ENCODE results near the gene DVL2. TPM values are rescaled to one million over a fixed set of nuclear protein-coding genes. Genes with fewer than 3 reads are reported as not detected.

The DVL2 gene
- polyA plus RNA-seq, 1 donor from 2014 or later: 41.1 TPM

DNA sequence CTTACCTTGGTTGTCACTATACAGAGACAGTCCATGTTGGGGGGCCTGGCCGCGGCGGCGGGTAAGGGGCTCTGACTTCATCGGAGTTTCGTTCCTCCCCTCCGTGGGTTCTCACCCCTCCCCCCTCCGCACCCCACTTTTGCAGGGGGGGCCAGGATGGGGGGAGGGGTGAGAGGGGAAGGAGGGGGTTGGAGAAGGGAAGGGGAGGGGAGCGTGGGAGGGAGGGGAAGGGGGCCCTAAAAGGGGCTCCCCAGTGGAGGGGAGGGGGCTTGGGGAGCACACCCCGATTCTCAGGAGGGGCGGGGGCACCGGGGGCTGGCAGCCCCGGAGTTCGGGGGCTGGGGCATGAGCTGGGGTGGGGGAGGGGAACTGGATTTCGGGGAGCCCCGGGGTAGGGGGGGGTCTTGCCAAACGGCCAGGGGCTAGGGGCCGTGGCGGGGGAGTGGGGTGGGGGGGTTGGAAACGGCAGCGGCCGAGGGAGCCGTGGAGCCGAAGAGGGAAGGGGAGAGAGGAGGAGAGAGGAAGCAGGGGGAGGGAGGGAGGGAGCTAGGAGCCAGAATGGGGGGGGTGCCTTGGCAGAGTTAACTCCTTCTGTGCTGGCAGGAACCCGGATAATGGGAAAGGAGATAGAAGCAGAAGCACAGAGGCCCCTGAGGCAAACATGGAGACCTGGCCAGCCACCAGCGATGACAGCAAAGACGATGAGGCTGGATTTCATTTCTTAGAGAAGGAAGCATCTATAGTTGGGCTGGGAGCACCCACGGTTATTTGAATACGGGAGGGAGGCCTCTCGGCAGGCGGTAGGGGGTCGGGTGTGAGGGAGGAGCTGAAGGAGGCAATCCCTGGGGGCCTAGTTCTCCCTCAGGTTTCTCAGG is 17.0 kb downstream of the DVL2 start:
- H3K9ac ChIP-seq (ENCODE audit: low read length): peak overlapping the region; percentile 92
- H3K79me2 ChIP-seq (replicated peaks; ENCODE audit: insufficient read depth, low read length): peaks cover 51% of the 10 kb centered on the region

DNA sequence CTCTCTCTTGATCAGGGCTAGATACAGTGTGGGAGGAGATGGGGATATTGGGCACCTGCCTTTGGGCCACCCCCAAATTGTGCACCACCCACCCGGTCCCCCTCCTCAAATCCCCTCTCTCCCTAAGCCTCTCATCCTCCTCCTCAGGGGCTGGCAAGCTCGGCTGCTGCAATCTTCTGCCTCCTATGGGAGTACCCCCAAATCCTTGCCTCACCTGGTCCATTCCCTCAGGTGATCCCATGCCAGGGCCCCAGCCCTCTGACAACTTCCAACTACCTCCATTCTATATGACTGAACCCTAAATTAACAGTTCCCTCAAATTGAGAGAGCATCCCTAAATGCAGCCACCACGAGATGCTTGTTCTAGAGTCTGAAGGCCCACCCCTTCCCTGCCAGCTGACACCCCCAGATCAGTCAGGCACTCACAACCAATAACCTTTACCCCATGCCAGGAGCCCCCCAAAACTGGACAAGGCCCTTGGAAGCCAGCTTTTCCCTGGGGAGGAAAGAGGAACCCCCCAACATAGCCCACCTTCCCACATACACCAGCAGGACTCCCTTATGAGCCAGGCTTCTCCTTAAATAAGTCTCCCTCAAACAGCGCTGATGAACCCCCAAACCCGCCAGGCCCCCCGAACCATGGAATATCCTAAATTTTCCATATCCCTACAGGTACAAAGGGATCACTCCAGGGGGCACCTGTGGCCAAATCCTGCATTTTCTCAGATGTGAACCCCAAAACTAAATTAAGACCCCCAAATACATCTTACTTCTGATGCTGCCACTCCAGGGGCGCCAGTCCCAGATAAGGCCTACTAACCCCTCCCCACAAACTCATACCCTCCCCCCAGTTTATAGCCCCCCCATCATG is 17.8 kb downstream of the DVL2 start:
- Histone ChIP-seq H3K9ac (ENCODE audit: low read length) (peak overlapping the region; percentile 92), H4K20me1 (ENCODE audit: insufficient read depth) (no peaks in the 10 kb centered on the region)

More for the DNA sequence above, 17.0 kb downstream of the DVL2 start:
- Histone ChIP-seq H2AFZ (ENCODE audit: low read depth, low read length) (no peak overlapping the region), H3K27me3 (ENCODE audit: insufficient read depth, low read depth, low read length) (no peaks in the 10 kb centered on the region), H3F3A (ENCODE audit: insufficient read depth, low read length, poor library complexity, severe bottlenecking) (peaks cover 4% of the 10 kb centered on the region), H3K27ac (ENCODE audit: low read length) (peak overlapping the region; percentile 98), H3K9me2 (ENCODE audit: insufficient read depth, low read length) (no peaks in the 10 kb centered on the region), H4K20me1 (ENCODE audit: insufficient read depth) (no peaks in the 10 kb centered on the region), H3K9me3 (ENCODE audit: low read length) (no peaks in the 10 kb centered on the region), H3K4me3 (ENCODE audit: low read length) (peak overlapping the region; percentile 82), H3K36me3 (ENCODE audit: insufficient read depth, low read length) (no peaks in the 10 kb centered on the region), H3K4me2 (ENCODE audit: low read length) (peak overlapping the region; percentile 97)
- TF ChIP-seq, protein P1, sequence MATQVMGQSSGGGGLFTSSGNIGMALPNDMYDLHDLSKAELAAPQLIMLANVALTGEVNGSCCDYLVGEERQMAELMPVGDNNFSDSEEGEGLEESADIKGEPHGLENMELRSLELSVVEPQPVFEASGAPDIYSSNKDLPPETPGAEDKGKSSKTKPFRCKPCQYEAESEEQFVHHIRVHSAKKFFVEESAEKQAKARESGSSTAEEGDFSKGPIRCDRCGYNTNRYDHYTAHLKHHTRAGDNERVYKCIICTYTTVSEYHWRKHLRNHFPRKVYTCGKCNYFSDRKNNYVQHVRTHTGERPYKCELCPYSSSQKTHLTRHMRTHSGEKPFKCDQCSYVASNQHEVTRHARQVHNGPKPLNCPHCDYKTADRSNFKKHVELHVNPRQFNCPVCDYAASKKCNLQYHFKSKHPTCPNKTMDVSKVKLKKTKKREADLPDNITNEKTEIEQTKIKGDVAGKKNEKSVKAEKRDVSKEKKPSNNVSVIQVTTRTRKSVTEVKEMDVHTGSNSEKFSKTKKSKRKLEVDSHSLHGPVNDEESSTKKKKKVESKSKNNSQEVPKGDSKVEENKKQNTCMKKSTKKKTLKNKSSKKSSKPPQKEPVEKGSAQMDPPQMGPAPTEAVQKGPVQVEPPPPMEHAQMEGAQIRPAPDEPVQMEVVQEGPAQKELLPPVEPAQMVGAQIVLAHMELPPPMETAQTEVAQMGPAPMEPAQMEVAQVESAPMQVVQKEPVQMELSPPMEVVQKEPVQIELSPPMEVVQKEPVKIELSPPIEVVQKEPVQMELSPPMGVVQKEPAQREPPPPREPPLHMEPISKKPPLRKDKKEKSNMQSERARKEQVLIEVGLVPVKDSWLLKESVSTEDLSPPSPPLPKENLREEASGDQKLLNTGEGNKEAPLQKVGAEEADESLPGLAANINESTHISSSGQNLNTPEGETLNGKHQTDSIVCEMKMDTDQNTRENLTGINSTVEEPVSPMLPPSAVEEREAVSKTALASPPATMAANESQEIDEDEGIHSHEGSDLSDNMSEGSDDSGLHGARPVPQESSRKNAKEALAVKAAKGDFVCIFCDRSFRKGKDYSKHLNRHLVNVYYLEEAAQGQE (IDR thresholded peaks at IDR 0.05; ENCODE audit: borderline replicate concordance): peak; percentile 37
- no peak for TF ChIP-seq MXI1 (conservative IDR thresholded peaks at IDR 0.05; ENCODE audit: poor library complexity, severe bottlenecking)
- no peak for TF ChIP-seq EZH2 (IDR thresholded peaks at IDR 0.05; ENCODE audit: borderline replicate concordance, insufficient read depth, low read length, poor library complexity, severe bottlenecking)
- TF ChIP-seq POLR2AphosphoS5 (IDR thresholded peaks at IDR 0.05): no peak
- TF ChIP-seq RAD21 (conservative IDR thresholded peaks at IDR 0.05): no peak
- no peak for TF ChIP-seq SMC3 (conservative IDR thresholded peaks at IDR 0.05; ENCODE audit: poor library complexity)
- TF ChIP-seq, protein P2, sequence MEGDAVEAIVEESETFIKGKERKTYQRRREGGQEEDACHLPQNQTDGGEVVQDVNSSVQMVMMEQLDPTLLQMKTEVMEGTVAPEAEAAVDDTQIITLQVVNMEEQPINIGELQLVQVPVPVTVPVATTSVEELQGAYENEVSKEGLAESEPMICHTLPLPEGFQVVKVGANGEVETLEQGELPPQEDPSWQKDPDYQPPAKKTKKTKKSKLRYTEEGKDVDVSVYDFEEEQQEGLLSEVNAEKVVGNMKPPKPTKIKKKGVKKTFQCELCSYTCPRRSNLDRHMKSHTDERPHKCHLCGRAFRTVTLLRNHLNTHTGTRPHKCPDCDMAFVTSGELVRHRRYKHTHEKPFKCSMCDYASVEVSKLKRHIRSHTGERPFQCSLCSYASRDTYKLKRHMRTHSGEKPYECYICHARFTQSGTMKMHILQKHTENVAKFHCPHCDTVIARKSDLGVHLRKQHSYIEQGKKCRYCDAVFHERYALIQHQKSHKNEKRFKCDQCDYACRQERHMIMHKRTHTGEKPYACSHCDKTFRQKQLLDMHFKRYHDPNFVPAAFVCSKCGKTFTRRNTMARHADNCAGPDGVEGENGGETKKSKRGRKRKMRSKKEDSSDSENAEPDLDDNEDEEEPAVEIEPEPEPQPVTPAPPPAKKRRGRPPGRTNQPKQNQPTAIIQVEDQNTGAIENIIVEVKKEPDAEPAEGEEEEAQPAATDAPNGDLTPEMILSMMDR (IDR thresholded peaks at IDR 0.05; ENCODE audit: poor library complexity, severe bottlenecking): no peak
- no peak for TF ChIP-seq EP300 (conservative IDR thresholded peaks at IDR 0.05; ENCODE audit: poor library complexity, severe bottlenecking)
- TF ChIP-seq TAF1 (IDR thresholded peaks at IDR 0.05; ENCODE audit: low read depth): no peak

More for the DNA sequence above, 17.8 kb downstream of the DVL2 start:
- peak overlapping the region; percentile 98 for H3K27ac ChIP-seq (ENCODE audit: low read length)
- no peaks in the 10 kb centered on the region for H3K36me3 ChIP-seq (ENCODE audit: insufficient read depth, low read length)
- no peaks in the 10 kb centered on the region for H3K9me2 ChIP-seq (ENCODE audit: insufficient read depth, low read length)
- no peak overlapping the region for H2AFZ ChIP-seq (ENCODE audit: low read depth, low read length)
- peak overlapping the region; percentile 82 for H3K4me3 ChIP-seq (ENCODE audit: low read length)
- TF ChIP-seq TAF1 (IDR thresholded peaks at IDR 0.05; ENCODE audit: low read depth) (no peak), EZH2 (IDR thresholded peaks at IDR 0.05; ENCODE audit: borderline replicate concordance, insufficient read depth, low read length, poor library complexity, severe bottlenecking) (no peak), MXI1 (conservative IDR thresholded peaks at IDR 0.05; ENCODE audit: poor library complexity, severe bottlenecking) (peak; percentile 11), EP300 (conservative IDR thresholded peaks at IDR 0.05; ENCODE audit: poor library complexity, severe bottlenecking) (no peak), SMC3 (conservative IDR thresholded peaks at IDR 0.05; ENCODE audit: poor library complexity) (no peak), POLR2AphosphoS5 (IDR thresholded peaks at IDR 0.05) (no peak), RAD21 (conservative IDR thresholded peaks at IDR 0.05) (no peak)
- TF ChIP-seq, protein P1 (IDR thresholded peaks at IDR 0.05; ENCODE audit: borderline replicate concordance): no peak
- H3K9me3 ChIP-seq (ENCODE audit: low read length): no peaks in the 10 kb centered on the region
- peaks cover 4% of the 10 kb centered on the region for H3F3A ChIP-seq (ENCODE audit: insufficient read depth, low read length, poor library complexity, severe bottlenecking)
- no peaks in the 10 kb centered on the region for H3K27me3 ChIP-seq (ENCODE audit: insufficient read depth, low read depth, low read length)
- H3K79me2 ChIP-seq (replicated peaks; ENCODE audit: insufficient read depth, low read length): peaks cover 57% of the 10 kb centered on the region
- H3K4me2 ChIP-seq (ENCODE audit: low read length): peak overlapping the region; percentile 96
